IPS DF 6.9 (cell line): ENCODE data around the gene KRTAP10-7.
"Not testable (repeated sequence)": the region's sequence is repeated elsewhere in the genome, so short reads cannot be mapped to it uniquely, and the experiment has no call there.

Experiments
- DNase-seq: peaks from one replicate; pipeline ENCODE4 v3.0.0-alpha.2; 2013; ENCODE audit warnings: low read depth, low spot score
- H3K27ac ChIP-seq: one replicate; pipeline ENCODE4 v1.5.1; 2013; ENCODE audit warnings: low read length, control low read depth
- H3K27me3 ChIP-seq: 2 replicates; pipeline ENCODE4 v1.6.1; 2013; ENCODE audit warnings: mild to moderate bottlenecking, low read length; ENCODE audit not compliant: control insufficient read depth, insufficient read depth
- H3K36me3 ChIP-seq: 2 replicates; pipeline ENCODE4 v1.6.1; 2013; ENCODE audit warnings: low read length; ENCODE audit not compliant: control insufficient read depth, insufficient read depth
- H3K4me1 ChIP-seq: 2 replicates; pipeline ENCODE4 v1.6.1; 2013; ENCODE audit warnings: low read length; ENCODE audit not compliant: control insufficient read depth, insufficient read depth
- H3K4me3 ChIP-seq: 2 replicates; pipeline ENCODE4 v1.5.1; 2013; ENCODE audit warnings: mild to moderate bottlenecking, low read length
- H3K9me3 ChIP-seq: 2 replicates; pipeline ENCODE4 v1.6.1; 2013; ENCODE audit warnings: low read length, inconsistent platforms; ENCODE audit not compliant: control insufficient read depth, insufficient read depth
- WGBS: extraction: QIAGEN DNeasy Blood & Tissue Kit; methylation state at CpG from one replicate; pipeline ENCODE4 v1.1.7; 2013; ENCODE audit warnings: mixed read lengths, missing lambda C conversion rate; ENCODE audit not compliant: insufficient read length, insufficient coverage; 5-methylcytosine and 5-hydroxymethylcytosine counted together

KRTAP10-7 gene

GRCh38 chr21:44619886-44620285 lies 19.5 kb downstream of the KRTAP10-7 start:
- Histone ChIP-seq H3K4me1 (no peaks in the 10 kb centered on the region; the same call in 1 of the 2 replicates), H3K27me3 (no peaks in the 10 kb centered on the region), H3K4me3 (no peak overlapping the region), H3K36me3 (no peaks in the 10 kb centered on the region), H3K27ac (no peak overlapping the region), H3K9me3 (0 out of 2 replicates have a peak, but pooled peaks cover 2% of the 10 kb centered on the region)
- WGBS = no CpG with 5 or more reads among the region's 6 CpGs
- no peak for DNase-seq

- Histone ChIP-seq H3K4me1 (no peaks in the 10 kb centered on the region), H3K9me3 (0 out of 2 replicates have a peak, but pooled peaks cover 2% of the 10 kb centered on the region)
Measured at GRCh38 chr21:44623575-44623974, 23.2 kb downstream of the KRTAP10-7 start.

DNA sequence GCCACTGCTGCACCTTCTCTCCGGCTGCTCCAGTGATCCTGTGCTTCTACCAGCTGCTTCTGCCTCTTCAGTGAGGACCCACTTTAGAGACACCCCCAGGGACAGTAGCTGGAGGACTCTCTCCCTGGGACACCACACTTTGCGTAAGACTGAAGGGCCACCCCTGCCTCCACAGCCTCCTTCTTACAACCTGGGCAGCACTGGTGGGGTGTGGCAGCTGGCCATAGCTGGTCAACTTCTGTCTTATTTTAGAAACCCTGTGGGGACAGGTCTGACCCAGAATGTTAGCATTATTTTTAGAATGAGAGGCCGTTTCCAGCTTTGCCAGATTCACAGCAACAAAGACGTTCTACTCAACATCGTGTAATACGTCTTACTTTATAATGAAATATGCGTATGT lies 25.4 kb downstream of the KRTAP10-7 start:
- no CpG with 5 or more reads among the region's 7 CpGs for WGBS
- Histone ChIP-seq H3K36me3 (no peaks in the 10 kb centered on the region), H3K27me3 (no peaks in the 10 kb centered on the region), H3K27ac (no peak overlapping the region), H3K4me1 (no peaks in the 10 kb centered on the region), H3K4me3 (no peak overlapping the region), H3K9me3 (0 out of 2 replicates have a peak, but pooled peaks cover 2% of the 10 kb centered on the region)
- DNase-seq = no peak

More at GRCh38 chr21:44623575-44623974, 23.2 kb downstream of the KRTAP10-7 start:
- Histone ChIP-seq H3K27ac (no peak overlapping the region), H3K36me3 (no peaks in the 10 kb centered on the region), H3K4me3 (no peak overlapping the region), H3K27me3 (no peaks in the 10 kb centered on the region)
- no peak for DNase-seq

DNA sequence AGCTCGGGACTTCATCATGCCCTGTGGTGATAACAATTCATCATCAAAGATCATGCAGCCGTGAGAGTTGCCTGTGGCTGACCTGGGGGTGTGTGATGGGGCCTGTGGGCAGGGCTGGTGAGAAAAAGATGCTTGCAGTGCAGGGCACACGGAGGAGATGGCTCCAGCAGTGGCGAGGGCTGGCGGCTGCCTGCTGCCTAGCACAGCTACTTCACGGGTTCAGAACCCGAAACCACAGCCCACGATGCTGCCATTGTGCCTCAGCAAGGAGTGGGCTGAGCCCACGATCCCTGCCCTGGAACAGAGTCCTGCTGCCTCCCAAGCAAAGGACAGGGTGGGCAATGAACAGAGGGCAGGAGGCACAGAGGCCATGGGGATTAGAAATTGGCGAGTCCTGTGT lies 25.9 kb downstream of the KRTAP10-7 start:
- Histone ChIP-seq H3K4me3 (no peak overlapping the region), H3K27ac (no peak overlapping the region), H3K4me1 (no peaks in the 10 kb centered on the region), H3K27me3 (no peaks in the 10 kb centered on the region), H3K9me3 (0 out of 2 replicates have a peak, but pooled peaks cover 2% of the 10 kb centered on the region), H3K36me3 (no peaks in the 10 kb centered on the region)
- no CpG with 5 or more reads among the region's 10 CpGs for WGBS
- no peak for DNase-seq

DNA sequence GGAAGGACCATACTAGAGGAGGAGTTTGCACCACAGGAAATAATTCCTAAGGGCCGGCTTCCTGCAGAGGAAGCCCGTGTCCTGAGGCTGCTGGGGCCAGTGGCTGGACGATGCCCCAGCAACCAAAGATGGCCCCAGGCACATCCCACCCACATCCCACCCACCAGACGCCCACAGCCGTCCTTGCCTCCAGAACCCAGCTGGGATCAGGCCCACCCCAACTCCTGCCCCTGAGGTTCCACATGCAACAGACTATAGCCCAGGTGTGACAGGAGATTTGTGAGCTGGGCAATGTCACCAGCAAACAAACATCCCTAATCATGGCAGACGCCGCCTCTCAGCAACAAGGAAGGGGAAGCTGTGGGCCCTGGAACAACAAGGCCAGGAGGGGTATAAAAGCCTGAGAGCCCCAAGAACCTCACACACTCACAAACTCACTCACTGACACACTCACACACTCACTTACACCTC lies 26.3 kb downstream of the KRTAP10-7 start, which contains the start of gene KRTAP10-9:
Gene KRTAP10-9, plus strand, starts transcription at position 421 of the 471 bp plus-strand sequence. CDS start 79 bp downstream, outside the sequence.
- Histone ChIP-seq H3K27me3 (no peaks in the 10 kb centered on the region), H3K27ac (no peak within 1 kb of the TSS), H3K36me3 (no peaks in the 10 kb centered on the region), H3K4me3 (no peak within 1 kb of the TSS), H3K9me3 (0 out of 2 replicates have a peak, but pooled peaks cover 2% of the 10 kb centered on the region), H3K4me1 (no peaks in the 10 kb centered on the region)
- no peak for DNase-seq
- no CpG with 5 or more reads among the region's 7 CpGs for WGBS

DNA sequence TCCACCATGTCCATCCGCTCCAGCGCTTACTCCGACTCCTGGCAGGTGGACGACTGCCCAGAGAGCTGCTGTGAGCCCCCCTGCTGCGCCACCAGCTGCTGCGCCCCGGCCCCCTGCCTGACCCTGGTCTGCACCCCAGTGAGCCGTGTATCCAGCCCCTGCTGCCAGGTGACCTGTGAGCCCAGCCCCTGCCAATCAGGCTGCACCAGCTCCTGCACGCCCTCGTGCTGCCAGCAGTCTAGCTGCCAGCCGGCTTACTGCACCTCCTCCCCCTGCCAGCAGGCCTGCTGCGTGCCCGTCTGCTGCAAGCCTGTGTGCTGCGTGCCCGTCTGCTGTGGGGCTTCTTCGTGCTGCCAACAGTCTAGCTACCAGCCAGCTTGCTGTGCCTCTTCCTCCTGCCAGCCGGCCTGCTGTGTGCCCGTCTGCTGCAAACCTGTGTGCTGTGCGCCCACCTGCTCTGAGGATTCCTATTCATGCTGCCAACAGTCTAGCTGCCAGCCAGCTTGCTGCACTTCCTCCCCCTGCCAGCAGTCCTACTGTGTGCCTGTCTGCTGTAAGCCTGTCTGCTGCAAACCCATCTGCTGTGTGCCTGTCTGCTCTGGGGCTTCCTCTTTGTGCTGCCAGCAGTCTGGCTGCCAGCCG lies 26.9 kb downstream of the KRTAP10-7 start:
- not testable (repeated sequence) for H3K9me3 ChIP-seq, H3K4me1 ChIP-seq, H3K27me3 ChIP-seq, H3K4me3 ChIP-seq, DNase-seq, H3K36me3 ChIP-seq, H3K27ac ChIP-seq
- WGBS = no CpG with 5 or more reads among the region's 20 CpGs

GRCh38 chr21:44627831-44628233 lies 27.4 kb downstream of the KRTAP10-7 start:
- H3K36me3 ChIP-seq, H3K4me3 ChIP-seq, H3K27me3 ChIP-seq, H3K4me1 ChIP-seq, H3K9me3 ChIP-seq, H3K27ac ChIP-seq, DNase-seq: not testable (repeated sequence)
- WGBS = no CpG with 5 or more reads among the region's 15 CpGs

DNA sequence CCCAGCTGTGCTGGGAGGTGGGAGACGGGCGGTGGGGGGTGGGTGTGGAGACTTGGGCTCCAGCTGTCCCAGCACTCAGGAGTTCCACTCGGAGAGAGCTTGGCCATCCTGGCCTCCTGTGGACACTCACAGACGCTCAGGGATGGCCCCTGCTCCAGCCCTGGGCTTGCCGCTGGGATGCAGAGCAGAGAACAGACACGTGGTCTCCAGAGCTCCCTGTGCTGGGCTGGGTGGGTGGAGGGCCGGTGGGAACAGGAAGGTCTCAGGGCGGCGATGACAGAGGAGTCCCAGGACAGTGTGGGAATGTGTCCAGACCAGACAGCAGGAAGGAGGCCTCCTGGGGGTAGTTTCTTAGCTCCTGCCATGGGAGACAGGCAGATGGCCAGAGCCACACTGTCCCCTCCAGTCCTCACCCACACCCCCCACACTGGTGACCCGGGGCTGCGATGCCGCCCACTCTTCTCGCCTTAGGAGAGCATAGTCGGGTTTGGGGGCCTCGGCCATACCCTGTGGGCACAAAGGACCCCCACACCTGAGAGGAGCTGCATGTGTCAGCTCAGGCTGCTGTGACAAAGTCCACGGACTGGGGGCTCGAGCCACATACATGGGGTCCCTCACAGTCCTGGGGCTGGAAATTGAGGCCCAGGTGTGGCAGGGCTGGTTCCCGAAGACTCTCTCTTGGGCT lies 28.5 kb downstream of the KRTAP10-7 start:
- H3K4me1 ChIP-seq = no peaks in the 10 kb centered on the region
- H3K36me3 ChIP-seq = no peaks in the 10 kb centered on the region
- no CpG with 5 or more reads among the region's 18 CpGs for WGBS
- H3K9me3 ChIP-seq = no peaks in the 10 kb centered on the region
- H3K27ac ChIP-seq = no peak overlapping the region
- no peak overlapping the region for H3K4me3 ChIP-seq
- DNase-seq = no peak
- no peaks in the 10 kb centered on the region for H3K27me3 ChIP-seq

GRCh38 chr21:44630440-44630839 lies 30.0 kb downstream of the KRTAP10-7 start:
- Histone ChIP-seq H3K27ac (no peak overlapping the region), H3K27me3 (no peaks in the 10 kb centered on the region), H3K36me3 (no peaks in the 10 kb centered on the region), H3K4me3 (no peak overlapping the region), H3K9me3 (no peaks in the 10 kb centered on the region), H3K4me1 (no peaks in the 10 kb centered on the region)
- no peak for DNase-seq
- no CpG with 5 or more reads among the region's 2 CpGs for WGBS

DNA sequence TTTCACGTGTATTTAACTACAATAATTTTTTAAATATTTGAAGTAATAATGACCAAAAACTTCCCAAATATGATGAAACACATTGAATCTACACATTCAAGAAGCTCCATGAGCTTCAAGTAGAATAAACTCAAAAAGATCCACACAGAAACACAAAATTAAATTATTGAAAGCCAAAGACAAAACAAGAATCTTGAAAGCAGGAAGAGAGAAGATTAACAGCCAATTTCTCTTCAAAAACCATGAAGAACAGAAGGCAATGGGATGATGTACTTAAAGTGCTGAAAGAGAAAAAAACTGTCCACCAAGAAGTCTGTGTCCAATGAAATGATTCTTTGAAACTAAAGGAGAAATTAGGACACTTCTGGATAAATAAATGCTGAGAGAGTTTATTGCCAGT lies 31.7 kb downstream of the KRTAP10-7 start:
- Histone ChIP-seq H3K27me3 (no peaks in the 10 kb centered on the region), H3K27ac (no peak overlapping the region), H3K36me3 (no peaks in the 10 kb centered on the region), H3K9me3 (no peaks in the 10 kb centered on the region), H3K4me1 (no peaks in the 10 kb centered on the region), H3K4me3 (no peak overlapping the region)
- WGBS = no CpG with 5 or more reads among the region's 1 CpG
- DNase-seq = no peak
